CD4-positive, alpha-beta T cell treated with Interleukin-6 for 4 hours (primary cell): ENCODE measurements around the gene ZBTB38.

Experiments used
- DNase-seq: peaks from one replicate; pipeline ENCODE4 v3.0.0-alpha.2; 2020; ENCODE audit warnings: mixed read lengths

The ZBTB38 gene

GRCh38 chr3:141341536-141341935, 26.8 kb upstream of the ZBTB38 start:
- DNase-seq, result no peak

- no peak for DNase-seq
Measured at GRCh38 chr3:141342386-141342785, 25.9 kb upstream of the ZBTB38 start.

GRCh38 chr3:141343077-141343476, 25.2 kb upstream of the ZBTB38 start:
- no peak for DNase-seq

- no peak for DNase-seq
Measured at GRCh38 chr3:141343865-141344271, 24.4 kb upstream of the ZBTB38 start.

GRCh38 chr3:141345528-141345927, 22.8 kb upstream of the ZBTB38 start:
- DNase-seq, result no peak

GRCh38 chr3:141346007-141346406, 22.3 kb upstream of the ZBTB38 start:
- no peak for DNase-seq

- no peak for DNase-seq
Measured at GRCh38 chr3:141346418-141346817, 21.9 kb upstream of the ZBTB38 start.

- no peak for DNase-seq
Measured at GRCh38 chr3:141346839-141347238, 21.5 kb upstream of the ZBTB38 start.

GRCh38 chr3:141348837-141349236, 19.5 kb upstream of the ZBTB38 start:
- no peak for DNase-seq

- DNase-seq, result no peak
Measured at GRCh38 chr3:141349711-141350110, 18.6 kb upstream of the ZBTB38 start.

- no peak for DNase-seq
Measured at GRCh38 chr3:141350666-141351065, 17.6 kb upstream of the ZBTB38 start.

GRCh38 chr3:141352262-141352984, 15.9 kb upstream of the ZBTB38 start:
- DNase-seq, result no peak

- no peak for DNase-seq
Measured at GRCh38 chr3:141353652-141354495, 14.4 kb upstream of the ZBTB38 start.

- DNase-seq, result no peak
Measured at GRCh38 chr3:141354517-141354916, 13.8 kb upstream of the ZBTB38 start.

GRCh38 chr3:141355242-141355641, 13.1 kb upstream of the ZBTB38 start:
- DNase-seq, result no peak

- no peak for DNase-seq
Measured at GRCh38 chr3:141356046-141356445, 12.3 kb upstream of the ZBTB38 start.

- peak; percentile 13 for DNase-seq
Measured at GRCh38 chr3:141360888-141361598, 7.3 kb upstream of the ZBTB38 start.

- DNase-seq, result no peak
Measured at GRCh38 chr3:141362736-141363135, 5.6 kb upstream of the ZBTB38 start.

GRCh38 chr3:141365201-141365600, 3.1 kb upstream of the ZBTB38 start:
- no peak for DNase-seq

GRCh38 chr3:141366285-141367037, 1.8 kb upstream of the ZBTB38 start:
- DNase-seq, result no peak

GRCh38 chr3:141367038-141367730, 1.1 kb upstream of the ZBTB38 start:
- DNase-seq, result no peak
